ENCODE results near the gene LARP4.
"Not testable (repeated sequence)": the region's sequence is repeated elsewhere in the genome, so short reads cannot be mapped to it uniquely, and the experiment has no call there.

The LARP4 gene

DNA sequence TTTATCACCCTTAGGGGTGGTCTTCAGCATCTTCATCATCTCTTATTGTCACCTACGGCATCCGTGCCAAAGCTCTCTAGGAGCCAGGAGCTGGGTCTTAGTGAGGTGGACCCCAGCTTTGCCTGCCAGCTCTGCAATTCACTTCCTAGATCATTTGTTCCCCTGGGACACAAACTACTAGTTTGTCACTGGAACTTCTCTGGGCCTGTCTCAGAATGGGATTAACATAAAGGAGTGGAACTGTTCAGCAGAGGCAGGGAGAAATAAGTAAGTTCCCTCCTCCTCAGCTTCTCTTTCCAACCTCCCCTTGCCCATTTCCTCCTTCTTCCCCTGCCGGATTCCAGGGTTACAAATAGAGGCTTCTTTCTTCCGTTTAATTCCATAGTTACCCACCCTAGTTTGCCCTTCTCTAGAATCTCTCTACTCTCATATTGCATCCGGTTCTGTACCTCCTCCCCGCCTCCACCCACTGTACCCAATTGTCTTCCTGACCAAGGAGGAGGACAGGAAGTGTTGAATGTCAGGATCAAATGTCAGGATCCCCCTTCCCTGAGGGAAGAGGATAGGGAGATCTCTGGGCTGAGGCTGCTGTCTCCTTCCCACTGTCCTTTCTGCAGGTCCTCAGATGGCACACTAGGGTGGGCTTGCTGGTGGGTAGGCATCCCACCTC, 25.0 kb downstream of the LARP4 start:
- peaks cover 68% of the 10 kb centered on the region for H3K79me2 ChIP-seq (ENCODE audit: low read length)
- TF ChIP-seq EZH2phosphoT487 (IDR thresholded peaks at IDR 0.05; ENCODE audit: low read length) (no peak), EZH2 (optimal IDR thresholded peaks at IDR 0.05; ENCODE audit: low read depth, low read length) (no peak)
- TF ChIP-seq, protein P1, sequence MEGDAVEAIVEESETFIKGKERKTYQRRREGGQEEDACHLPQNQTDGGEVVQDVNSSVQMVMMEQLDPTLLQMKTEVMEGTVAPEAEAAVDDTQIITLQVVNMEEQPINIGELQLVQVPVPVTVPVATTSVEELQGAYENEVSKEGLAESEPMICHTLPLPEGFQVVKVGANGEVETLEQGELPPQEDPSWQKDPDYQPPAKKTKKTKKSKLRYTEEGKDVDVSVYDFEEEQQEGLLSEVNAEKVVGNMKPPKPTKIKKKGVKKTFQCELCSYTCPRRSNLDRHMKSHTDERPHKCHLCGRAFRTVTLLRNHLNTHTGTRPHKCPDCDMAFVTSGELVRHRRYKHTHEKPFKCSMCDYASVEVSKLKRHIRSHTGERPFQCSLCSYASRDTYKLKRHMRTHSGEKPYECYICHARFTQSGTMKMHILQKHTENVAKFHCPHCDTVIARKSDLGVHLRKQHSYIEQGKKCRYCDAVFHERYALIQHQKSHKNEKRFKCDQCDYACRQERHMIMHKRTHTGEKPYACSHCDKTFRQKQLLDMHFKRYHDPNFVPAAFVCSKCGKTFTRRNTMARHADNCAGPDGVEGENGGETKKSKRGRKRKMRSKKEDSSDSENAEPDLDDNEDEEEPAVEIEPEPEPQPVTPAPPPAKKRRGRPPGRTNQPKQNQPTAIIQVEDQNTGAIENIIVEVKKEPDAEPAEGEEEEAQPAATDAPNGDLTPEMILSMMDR (IDR thresholded peaks at IDR 0.05; ENCODE audit: low read length) = no peak
- no peak overlapping the region for H3K27ac ChIP-seq (ENCODE audit: low read length)
- peaks cover 11% of the 10 kb centered on the region; the same call in 1 of the 2 replicates for H4K20me1 ChIP-seq (ENCODE audit: insufficient read depth, low read length)
- H3K4me2 ChIP-seq (ENCODE audit: low read depth, low read length) = no peak overlapping the region
- H3F3A ChIP-seq (ENCODE audit: insufficient read depth, low read length) = 0 out of 2 replicates have a peak, but pooled peaks cover 4% of the 10 kb centered on the region
- H3K4me1 ChIP-seq (ENCODE audit: low read length) = no peaks in the 10 kb centered on the region
- H2AFZ ChIP-seq (ENCODE audit: low read length) = no peak overlapping the region
- H3K9ac ChIP-seq (ENCODE audit: low read length) = no peak overlapping the region
- DNase-seq = no peak
- no peak overlapping the region for H3K4me3 ChIP-seq (ENCODE audit: low read length)
- no peaks in the 10 kb centered on the region for H3K27me3 ChIP-seq (replicated peaks; ENCODE audit: insufficient read depth, low read length)
- no peaks in the 10 kb centered on the region for H3K9me3 ChIP-seq (replicated peaks; ENCODE audit: insufficient read depth, low read length)
- peaks cover 2% of the 10 kb centered on the region; the same call in 1 of the 2 replicates for H3K36me3 ChIP-seq (replicated peaks; ENCODE audit: insufficient read depth, low read length)
- H3K9me2 ChIP-seq (replicated peaks; ENCODE audit: insufficient read depth, low read length) = no peaks in the 10 kb centered on the region

DNA sequence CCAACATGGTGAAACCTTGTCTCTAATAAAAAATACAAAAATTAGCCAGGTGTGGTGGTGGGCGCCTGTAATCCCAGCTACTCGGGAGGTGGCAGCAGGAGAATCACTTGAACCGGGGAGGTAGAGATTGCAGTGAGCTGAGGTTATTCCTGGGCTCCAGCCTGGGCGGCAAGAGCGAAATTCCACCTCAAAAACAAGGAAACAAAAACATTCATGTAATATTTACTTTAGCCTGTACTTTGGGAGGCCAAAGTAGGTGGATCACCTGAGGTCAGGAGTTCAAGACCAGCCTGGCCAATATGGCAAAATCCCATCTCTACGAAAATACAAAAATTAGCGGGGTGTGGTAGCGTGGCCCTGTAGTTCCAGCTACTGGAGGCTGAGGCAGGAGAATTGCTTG, 31.0 kb downstream of the LARP4 start:
- not testable (repeated sequence) for H3K36me3 ChIP-seq (replicated peaks; ENCODE audit: insufficient read depth, low read length); H3K9me2 ChIP-seq (replicated peaks; ENCODE audit: insufficient read depth, low read length); DNase-seq; H3K9ac ChIP-seq (ENCODE audit: low read length); H4K20me1 ChIP-seq (ENCODE audit: insufficient read depth, low read length); H3F3A ChIP-seq (ENCODE audit: insufficient read depth, low read length); H3K4me1 ChIP-seq (ENCODE audit: low read length); H3K4me2 ChIP-seq (ENCODE audit: low read depth, low read length); H3K4me3 ChIP-seq (ENCODE audit: low read length); H2AFZ ChIP-seq (ENCODE audit: low read length); H3K9me3 ChIP-seq (replicated peaks; ENCODE audit: insufficient read depth, low read length); H3K27me3 ChIP-seq (replicated peaks; ENCODE audit: insufficient read depth, low read length); H3K27ac ChIP-seq (ENCODE audit: low read length)
- peaks cover 16% of the 10 kb centered on the region for H3K79me2 ChIP-seq (ENCODE audit: low read length)

DNA sequence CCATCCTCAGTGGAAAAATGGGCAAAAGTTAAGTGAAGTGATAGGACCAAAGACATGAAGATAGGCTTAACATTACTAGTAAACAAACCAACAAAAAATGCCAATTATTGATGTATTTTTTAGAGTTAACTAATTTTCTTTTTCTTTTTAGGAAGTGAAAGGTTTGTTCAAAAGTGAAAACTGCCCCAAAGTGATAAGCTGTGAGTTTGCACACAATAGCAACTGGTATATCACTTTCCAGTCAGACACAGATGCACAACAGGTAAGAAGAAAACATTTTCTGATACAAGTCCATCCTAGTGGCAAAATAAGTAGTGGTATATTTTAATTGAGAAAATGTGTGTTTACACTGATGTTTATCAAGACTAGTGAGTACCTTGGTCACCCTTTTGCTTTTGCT, 39.6 kb downstream of the LARP4 start:
- H3K4me3 ChIP-seq (ENCODE audit: low read length) = no peak overlapping the region
- TF ChIP-seq EZH2 (optimal IDR thresholded peaks at IDR 0.05; ENCODE audit: low read depth, low read length) = no peak
- TF ChIP-seq, protein P1 (IDR thresholded peaks at IDR 0.05; ENCODE audit: low read length) = no peak
- TF ChIP-seq EZH2phosphoT487 (IDR thresholded peaks at IDR 0.05; ENCODE audit: low read length) = no peak
- no peaks in the 10 kb centered on the region for H3K9me3 ChIP-seq (replicated peaks; ENCODE audit: insufficient read depth, low read length)
- H3K9me2 ChIP-seq (replicated peaks; ENCODE audit: insufficient read depth, low read length) = no peaks in the 10 kb centered on the region
- H3K9ac ChIP-seq (ENCODE audit: low read length) = no peak overlapping the region
- no peaks in the 10 kb centered on the region; the same call in 1 of the 2 replicates for H3K4me1 ChIP-seq (ENCODE audit: low read length)
- H3K79me2 ChIP-seq (ENCODE audit: low read length) = 0 out of 2 replicates have a peak, but pooled peaks cover 3% of the 10 kb centered on the region
- H3K27me3 ChIP-seq (replicated peaks; ENCODE audit: insufficient read depth, low read length) = no peaks in the 10 kb centered on the region
- H3K4me2 ChIP-seq (ENCODE audit: low read depth, low read length) = no peak overlapping the region
- H3K36me3 ChIP-seq (replicated peaks; ENCODE audit: insufficient read depth, low read length) = peaks cover 22% of the 10 kb centered on the region
- no peak overlapping the region for H2AFZ ChIP-seq (ENCODE audit: low read length)
- H4K20me1 ChIP-seq (ENCODE audit: insufficient read depth, low read length) = no peaks in the 10 kb centered on the region
- no peaks in the 10 kb centered on the region for H3F3A ChIP-seq (ENCODE audit: insufficient read depth, low read length)
- H3K27ac ChIP-seq (ENCODE audit: low read length) = no peak overlapping the region
- DNase-seq = no peak

DNA sequence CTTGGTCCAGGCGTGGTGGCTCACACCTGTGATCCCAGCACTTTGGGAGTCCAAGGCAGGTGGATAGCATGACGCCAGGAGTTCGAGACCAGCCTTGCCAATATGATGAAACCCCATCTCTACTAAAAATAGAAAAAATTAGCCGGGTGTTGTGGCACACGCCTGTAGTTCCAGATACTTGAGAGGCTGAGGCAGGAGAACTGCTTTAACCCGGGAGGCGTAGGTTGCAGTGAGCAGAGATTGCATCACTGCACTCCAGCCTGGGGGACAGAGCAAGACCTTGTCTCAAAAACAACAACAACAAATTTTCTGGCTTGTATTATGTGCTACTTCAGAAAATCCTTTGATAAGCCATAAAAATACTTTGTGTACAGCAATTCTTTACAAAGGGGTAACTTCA, 41.1 kb downstream of the LARP4 start:
- TF ChIP-seq EZH2 (optimal IDR thresholded peaks at IDR 0.05; ENCODE audit: low read depth, low read length) = no peak
- TF ChIP-seq, protein P1 (IDR thresholded peaks at IDR 0.05; ENCODE audit: low read length) = no peak
- TF ChIP-seq EZH2phosphoT487 (IDR thresholded peaks at IDR 0.05; ENCODE audit: low read length) = no peak
- no peak overlapping the region for H3K27ac ChIP-seq (ENCODE audit: low read length)
- no peak overlapping the region for H3K9ac ChIP-seq (ENCODE audit: low read length)
- no peaks in the 10 kb centered on the region; the same call in 1 of the 2 replicates for H3K4me1 ChIP-seq (ENCODE audit: low read length)
- H3K27me3 ChIP-seq (replicated peaks; ENCODE audit: insufficient read depth, low read length) = no peaks in the 10 kb centered on the region
- H3K4me3 ChIP-seq (ENCODE audit: low read length) = no peak overlapping the region
- DNase-seq = no peak
- H4K20me1 ChIP-seq (ENCODE audit: insufficient read depth, low read length) = no peaks in the 10 kb centered on the region
- H3K36me3 ChIP-seq (replicated peaks; ENCODE audit: insufficient read depth, low read length) = peaks cover 16% of the 10 kb centered on the region
- no peaks in the 10 kb centered on the region for H3F3A ChIP-seq (ENCODE audit: insufficient read depth, low read length)
- H3K79me2 ChIP-seq (ENCODE audit: low read length) = 0 out of 2 replicates have a peak, but pooled peaks cover 3% of the 10 kb centered on the region
- no peak overlapping the region for H2AFZ ChIP-seq (ENCODE audit: low read length)
- no peaks in the 10 kb centered on the region for H3K9me2 ChIP-seq (replicated peaks; ENCODE audit: insufficient read depth, low read length)
- H3K9me3 ChIP-seq (replicated peaks; ENCODE audit: insufficient read depth, low read length) = no peaks in the 10 kb centered on the region
- no peak overlapping the region for H3K4me2 ChIP-seq (ENCODE audit: low read depth, low read length)

Measured in MM.1S (cell line).